Activated naive CD8-positive, alpha-beta T cell treated with anti-CD3 and anti-CD28 coated beads, Interleukin-2, amount 50 U/mL, for 16 hours (primary cell): ENCODE results near the gene ADIPOR2.
"Not testable (repeated sequence)": the region's sequence is repeated elsewhere in the genome, so short reads cannot be mapped to it uniquely, and the experiment has no call there.

Experiments
- DNase-seq: peaks from one replicate; pipeline ENCODE4 v3.0.0-alpha.2; 2020; ENCODE audit warnings: low read depth, low spot score

ADIPOR2 gene

DNA sequence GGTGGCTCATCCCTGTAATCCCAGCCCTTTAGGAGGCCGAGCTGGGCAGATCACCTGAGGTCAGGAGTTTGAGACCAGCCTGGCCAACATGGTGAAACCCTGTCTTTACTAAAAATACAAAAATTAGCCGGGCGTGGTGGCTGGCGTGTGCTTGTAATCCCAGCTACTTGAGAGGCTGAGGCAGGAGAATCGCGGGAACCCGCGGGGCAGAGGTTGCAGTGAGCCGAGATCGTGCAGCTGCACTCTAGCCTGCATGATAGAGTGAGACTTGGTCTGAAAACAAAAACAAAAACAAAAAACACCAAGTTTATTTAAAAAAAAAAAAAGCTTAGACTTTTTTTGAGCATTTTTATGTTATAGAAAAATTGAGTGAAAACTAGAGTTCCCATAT, 40.8 kb downstream of the ADIPOR2 start:
- not testable (repeated sequence) for DNase-seq

DNA sequence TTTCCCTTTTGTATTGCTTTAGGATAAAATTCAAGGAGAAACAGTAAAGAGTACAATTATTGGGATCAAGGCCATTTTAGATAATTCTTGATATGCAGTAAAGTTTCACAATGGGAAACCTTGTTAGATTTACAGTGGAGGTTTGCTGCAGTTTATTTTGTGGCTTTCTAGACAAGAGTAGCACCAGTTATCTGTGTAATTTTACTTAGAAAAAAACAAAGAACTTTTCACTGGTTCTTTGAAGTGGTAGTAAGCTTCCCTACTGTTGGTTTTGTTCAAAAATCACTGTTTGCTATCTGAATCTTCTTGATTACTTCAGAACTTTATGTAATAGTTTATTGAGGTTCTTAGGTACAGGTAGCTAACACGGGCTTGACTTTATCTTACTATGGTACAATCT, 42.0 kb downstream of the ADIPOR2 start:
- DNase-seq = no peak

DNA sequence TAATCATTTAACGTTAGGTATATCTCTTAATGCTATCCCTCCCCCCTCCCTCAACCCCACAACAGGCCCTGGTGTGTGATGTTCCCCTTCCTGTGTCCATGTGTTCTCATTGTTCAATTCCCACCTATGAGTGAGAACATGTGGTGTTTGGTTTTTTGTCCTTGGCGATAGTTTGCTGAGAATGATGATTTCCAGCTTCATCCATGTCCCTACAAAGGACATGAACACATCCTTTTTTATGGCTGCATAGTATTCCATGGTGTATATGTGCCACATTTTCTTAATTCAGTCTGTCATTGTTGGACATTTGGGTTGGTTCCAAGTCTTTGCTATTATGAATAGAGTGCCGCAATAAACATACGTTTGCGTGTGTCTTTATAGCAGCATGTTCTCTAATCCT, 42.8 kb downstream of the ADIPOR2 start:
- DNase-seq = not testable (repeated sequence)

DNA sequence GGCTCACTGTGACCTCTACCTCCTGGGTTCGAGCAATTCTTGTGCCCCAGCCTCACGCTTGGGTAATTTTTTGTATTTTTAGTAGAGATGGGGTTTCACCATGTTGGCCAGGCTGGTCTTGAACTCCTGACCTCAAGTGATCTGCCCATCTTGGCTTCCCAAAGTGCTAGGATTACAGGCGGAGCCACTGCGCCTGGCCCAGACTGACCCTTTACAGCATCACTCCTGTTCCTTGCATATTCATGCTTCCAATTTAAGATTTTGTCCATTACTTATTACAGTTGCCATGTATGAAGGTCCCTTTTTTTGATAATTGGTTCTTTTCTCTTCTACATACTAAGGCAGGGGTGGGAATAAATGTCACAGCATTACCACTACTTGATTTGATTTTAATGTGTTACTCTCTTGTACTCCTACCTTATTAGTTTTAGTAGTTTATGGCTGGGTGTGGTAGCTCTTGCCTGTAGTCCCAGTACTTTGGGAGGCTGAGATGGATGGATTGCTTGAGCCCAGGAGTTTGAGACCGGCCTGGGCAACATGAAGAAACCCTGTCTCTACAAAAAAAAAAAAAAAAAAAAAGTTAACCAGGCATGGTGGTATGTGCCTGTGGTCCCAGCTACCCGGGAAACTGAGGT, 46.9 kb downstream of the ADIPOR2 start:
- no peak for DNase-seq

DNA sequence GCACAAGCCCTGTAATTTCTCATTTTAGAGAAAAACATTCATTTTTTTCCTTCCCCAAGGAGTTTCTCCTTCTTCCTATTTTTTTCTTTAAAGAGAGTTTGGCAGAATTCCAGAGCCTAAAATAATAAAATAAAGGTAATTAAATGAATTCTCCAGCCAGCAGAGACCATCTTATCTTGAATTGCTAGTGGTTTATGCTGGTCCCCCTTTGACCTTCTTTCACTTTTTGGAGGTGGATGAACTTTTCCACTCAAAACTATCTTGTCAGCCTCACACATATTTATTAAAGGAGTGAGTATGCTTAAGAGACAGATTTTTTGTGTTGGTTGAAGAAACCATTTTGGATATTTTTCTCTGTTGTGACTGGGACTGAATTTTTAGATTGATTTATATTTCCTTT, 47.6 kb downstream of the ADIPOR2 start:
- no peak for DNase-seq

DNA sequence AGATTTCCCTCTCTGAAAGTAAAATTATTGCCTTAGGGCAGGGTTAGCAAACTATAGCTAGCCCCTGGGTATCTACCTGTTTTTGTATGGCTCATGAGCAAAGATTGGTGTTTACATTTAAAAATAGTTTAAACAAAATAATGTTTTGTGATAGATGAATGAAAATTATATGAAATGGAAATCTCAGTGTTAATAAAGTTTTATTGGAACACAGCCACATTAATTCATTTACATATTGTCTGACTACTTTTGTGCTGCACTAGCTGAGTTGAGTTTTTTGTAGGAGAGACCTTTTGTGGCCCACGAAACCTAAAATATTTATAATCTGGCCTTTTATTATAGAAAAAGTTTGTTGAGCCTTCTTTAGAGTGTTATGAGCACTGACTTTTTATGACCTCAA, 48.5 kb downstream of the ADIPOR2 start:
- no peak for DNase-seq

DNA sequence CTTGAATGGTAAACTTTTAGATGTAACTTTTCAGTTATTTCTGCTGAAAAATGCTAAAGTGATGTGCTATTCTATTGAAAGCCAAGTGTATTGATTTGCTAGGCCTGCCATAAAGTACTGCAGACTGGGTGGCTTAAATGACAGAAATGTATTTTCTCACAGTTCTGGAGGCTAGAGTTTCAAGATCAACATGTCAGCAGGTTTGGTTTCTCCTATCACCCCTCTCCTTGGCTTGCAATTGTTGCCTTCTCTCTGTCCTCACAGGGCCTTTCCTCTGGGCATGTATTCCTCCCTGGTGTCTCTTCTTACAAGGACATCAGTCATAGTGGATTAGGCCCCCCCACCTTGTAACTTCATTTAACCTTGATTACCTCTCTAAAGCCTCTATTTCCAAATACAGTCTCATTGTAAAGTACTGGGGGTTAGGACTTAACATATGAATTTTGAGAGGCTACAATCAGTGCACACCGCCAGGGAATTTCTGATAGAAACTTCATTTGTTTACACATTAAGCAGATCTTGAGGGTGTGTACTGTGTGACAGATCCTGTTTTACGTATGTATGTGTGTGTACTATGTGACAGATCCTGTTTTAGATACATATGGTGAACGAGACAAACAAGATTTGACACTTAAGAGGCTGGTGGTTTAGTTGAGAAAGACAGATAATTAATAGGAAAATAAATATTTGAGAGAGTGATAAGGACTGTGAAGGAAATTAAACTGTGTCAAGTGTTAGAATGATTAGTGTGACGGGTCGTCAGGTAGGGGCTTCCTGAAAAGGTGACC, 49.5 kb downstream of the ADIPOR2 start:
- no peak for DNase-seq

DNA sequence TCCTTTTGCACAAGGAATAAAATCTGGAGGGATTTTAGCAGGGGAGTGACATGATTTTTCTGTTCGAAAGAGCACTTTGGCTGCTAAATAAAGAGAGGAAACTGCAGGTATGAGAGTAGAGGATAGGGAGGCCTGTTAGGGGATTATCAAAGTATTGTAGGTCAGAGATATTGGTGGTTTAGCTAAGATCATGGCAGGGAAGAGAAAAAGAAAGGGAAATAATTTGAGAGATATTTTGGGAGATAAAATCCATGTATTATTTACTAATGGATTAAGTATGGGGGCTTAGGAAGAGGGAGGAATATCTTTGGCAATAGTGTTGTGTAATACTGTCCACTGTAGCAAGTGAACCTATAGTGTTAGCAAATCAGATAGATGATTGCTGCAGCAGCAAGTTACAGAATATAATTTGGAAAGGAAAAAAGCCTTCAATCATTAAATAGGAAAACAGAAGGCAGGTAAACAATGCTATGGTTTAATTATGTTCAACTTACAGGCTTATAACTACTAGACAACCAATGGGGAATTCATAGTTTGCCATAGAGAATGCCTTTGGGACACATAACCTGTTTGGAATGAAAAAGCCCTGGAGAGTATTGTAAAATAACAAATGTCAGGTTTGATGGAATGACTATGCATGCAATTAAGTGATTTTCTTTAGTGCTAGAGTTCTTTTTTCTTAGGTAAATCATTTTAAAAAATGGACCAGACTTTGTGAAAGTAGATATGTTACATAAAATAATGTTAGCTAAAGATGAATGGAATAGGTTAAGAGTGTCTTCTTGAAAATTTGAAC, 50.5 kb downstream of the ADIPOR2 start:
- no peak for DNase-seq

DNA sequence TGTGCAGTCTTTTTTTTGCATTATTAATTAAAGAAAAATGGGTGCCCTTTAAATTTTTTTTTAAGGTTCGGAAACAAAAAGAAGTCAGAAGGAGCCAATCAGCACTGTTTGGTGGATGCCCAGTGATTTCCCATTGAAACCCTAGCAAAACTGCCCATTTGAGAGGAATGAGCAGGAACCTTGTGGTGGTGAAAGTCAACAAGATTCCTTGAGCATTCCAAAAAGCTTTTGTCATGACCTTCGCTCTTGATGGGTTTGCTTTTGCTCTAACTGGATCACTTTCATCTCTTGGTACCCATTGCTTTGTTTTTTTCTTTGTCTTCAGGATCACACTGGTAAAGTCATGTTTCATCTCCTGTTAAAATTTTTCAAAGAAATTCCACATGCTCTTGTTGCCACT, 54.1 kb downstream of the ADIPOR2 start:
- no peak for DNase-seq

DNA sequence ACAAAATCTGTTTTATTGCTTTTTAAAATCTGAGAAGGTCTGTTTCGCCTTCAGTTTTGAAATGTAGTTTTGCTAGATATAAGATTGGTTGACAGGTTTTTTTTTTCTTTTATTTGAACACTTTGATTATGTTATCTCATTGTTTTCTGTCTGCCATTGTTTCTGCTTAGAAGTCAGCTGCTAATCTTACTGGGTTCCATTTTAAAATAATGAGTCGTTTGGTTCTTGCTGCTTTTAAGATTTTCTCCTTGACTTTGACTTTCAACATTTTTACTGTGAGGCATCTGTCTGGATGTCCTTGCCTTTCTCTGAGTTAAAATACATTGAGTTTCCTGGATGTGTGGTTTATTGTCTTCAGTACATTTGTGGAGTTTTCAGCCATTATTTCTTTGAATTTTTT, 56.7 kb downstream of the ADIPOR2 start:
- DNase-seq = no peak

DNA sequence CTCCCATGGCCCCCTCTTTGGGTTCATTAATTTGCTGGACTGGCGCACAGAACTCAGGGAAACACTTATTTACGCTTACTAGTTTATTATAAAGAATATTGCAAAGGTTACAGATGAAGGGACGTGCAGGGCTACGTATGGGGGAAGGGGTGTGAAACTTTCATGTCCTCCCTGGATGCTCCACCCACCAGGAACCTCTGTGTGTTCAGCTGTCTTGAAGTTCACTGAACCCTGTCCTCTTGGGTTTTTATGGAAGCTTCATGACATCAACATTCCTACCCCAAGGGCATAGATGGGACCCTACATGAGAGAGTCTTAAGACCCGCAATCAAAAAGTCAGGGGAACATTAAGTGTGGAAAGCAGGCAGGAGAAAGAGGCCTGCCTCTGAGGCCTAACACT, 58.1 kb downstream of the ADIPOR2 start:
- no peak for DNase-seq

DNA sequence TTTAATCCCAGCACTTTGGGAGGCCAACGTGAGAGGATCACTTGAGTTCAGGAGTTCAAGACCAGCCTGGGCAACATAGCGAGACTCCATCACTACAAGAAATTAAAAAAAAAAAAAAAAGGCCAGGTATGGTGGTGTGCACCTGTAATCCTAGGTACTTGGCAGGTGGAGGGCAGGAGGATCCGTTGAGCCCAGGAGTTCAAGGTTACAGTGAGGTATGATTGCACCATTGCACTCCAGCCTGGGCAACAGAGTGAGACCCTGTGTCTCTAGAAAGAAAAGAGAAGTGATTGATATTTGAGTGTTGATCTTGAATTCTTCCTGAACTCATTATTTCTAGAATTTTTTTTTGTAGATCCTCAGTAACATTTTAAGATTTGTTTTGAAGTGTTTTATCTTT, 59.4 kb downstream of the ADIPOR2 start:
- DNase-seq = no peak

DNA sequence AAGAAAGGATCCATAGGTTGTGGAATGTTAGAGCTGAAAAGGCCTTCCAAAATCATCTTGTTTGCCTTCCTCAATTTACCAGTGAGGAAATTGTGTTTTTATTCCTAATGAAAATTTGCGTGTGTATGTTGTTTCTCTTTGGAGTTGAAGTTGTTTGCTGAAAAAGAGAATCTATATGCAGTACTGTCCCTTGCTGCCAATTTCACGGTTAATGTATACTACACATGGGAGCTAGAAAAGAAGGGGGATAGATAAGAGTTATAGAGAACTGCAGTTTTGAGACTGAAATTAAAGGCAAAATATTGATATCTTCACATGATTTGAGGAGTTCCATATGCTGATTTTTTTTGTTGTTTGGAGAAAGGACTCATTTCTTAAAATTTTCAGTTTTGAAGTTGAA, 67.5 kb downstream of the ADIPOR2 start:
- no peak for DNase-seq

DNA sequence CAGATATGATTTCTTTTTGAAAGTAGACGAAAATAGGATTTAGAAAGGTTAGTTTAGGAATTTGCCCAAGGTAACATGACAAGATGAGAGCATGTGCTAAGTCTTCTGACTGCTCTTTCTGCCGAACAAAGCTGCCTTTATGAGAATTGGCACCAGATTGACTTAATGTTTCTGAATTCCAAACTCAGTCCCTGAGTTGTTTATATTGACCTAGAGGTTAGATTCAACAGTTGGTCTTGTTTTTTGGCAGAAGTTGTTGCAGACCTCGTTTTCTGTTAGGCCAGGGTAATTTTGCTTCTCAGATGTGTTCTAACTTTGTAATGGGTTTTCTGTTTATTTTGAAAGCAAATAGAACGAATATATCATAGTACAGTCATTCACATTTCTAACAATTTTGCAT, 68.0 kb downstream of the ADIPOR2 start:
- DNase-seq = no peak

DNA sequence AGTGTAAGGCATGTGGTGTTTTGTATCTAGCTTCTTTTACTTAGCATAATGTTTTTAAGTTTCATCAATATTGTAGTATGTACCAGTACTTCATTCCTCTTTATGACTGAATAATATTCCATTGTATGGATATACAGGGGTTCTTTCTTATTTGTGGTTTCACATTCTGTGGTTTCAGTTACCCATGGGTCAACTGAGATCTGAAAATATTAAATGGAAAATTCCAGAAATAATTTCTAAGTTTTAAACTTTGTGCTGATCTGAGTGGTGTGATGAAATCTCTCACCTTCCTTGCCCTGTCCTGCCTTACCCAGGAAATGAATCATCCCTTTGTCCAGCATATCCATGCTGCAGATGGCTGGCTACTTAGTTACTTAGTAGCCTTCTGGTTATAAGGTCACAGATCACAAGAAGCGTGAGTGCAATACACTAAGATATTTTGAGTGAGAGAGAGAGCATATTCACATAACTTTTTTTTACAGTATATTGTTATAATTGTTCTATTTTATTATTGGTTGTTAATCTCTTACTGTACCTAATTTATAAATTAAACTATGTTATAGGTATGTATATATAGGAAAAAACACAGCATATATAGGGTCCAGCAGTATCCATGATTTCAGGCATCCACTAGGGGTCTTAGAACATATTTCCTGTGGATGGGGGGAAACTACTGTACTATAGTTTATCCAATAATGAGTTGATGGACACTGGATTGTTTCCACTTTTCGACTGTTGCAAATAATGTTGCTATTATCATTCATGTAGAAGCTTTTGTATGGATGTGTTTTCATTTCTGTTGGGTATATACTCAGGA, 69.9 kb downstream of the ADIPOR2 start:
- DNase-seq = no peak

DNA sequence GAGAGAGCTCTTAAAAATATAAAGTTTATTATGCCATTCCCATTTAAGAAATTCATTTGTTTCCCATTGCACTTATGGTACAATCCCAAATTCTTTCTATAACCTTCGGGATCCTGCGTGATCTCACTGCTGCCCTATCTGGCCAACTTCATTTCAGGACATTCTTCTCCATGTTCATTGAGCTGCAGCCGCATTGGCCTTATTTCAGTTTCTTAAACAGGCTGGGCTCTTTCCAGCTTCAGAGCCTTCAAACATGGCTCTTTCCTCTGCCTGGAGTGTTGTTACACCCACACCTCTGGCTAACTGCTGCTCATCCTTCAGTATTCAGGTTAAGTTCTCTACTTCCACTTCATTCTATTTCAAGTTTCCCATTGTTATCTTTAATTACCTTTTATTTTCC, 71.0 kb downstream of the ADIPOR2 start:
- no peak for DNase-seq

DNA sequence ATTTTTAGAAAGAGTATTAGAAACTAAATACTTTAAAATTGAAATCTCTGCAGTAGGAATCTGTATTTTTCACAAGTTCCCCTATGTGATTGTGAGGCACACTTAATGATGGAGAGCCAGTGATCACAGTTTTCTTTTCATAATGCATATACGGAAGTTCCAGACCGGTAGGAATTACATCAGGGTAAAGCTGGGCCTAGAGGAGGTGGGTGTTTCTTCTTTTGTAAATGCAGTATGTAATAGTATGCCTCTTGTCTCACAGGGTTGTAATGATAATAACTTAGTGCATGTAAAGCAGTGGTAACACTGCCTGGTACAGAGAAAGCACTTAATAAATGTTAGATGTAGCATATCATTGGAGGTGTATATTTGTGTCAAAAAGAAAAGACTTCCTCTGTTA, 72.3 kb downstream of the ADIPOR2 start:
- DNase-seq = no peak

DNA sequence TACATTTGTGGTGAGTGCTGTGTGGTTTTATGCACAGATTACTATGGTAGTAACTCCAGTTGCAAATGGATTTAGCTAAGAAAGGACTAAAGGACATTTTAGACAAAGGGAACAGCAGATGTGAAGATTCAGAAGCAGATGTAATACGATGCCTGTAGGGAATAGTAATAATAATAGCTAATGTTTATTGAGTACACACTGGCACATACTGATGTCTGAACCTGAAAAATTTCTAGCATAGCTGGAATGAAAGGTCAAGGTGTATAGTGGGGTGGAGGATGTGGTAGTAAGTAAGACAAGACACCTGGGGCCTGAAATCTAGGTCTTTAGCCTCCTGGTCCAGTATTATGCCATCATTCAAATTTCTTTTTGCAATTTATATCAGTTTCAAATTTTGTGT, 75.2 kb downstream of the ADIPOR2 start:
- DNase-seq = no peak

DNA sequence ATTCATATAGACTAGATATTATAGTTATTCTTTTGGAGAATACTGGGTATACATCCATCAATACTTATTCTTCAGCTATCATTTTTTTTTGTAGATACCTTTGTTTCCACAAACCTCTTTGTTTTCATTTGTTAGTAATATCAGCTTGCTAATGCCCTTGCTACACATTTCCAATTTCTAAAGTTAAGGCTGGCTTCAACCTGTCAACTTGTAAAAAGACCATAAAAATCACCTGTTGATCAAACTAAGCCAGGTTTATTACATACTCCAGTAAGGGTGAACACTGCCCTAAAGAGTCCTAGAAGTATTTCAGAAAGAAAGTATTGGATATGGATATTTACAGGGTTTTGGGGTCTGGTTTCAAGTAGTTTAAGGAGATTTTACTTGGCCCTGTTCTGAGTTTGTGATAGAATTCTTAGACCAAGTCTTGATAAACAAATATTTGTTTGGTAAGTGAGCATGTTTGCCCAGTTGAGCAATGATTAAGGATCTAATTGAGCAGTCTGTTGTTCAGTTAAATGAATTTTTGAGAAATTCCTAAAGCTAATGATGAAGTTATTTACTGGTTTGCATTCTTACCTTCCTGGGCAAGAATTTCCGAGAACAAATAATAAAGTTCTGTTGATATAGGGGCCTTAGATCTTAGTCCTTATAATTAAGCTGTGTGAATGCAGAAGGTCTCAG, 76.7 kb downstream of the ADIPOR2 start:
- no peak for DNase-seq

DNA sequence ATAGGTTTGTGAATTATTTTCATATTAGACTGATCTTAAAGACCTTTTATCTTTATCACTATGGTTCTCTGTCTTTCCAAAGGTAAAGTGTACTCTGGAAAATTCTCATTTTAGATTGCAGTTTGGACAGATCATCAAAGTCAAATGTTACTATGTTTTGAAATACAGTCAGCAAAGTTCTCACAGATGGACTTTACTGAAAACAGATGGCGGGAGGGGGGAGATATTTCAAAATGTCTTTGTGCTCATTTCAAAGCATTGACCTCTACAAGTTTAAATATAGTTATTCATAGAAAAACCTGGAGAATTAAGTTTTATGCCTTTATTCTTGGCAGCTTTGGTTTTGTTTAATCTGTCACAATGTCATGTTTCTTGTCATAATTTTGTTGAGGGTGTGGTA, 77.7 kb downstream of the ADIPOR2 start:
- no peak for DNase-seq

DNA sequence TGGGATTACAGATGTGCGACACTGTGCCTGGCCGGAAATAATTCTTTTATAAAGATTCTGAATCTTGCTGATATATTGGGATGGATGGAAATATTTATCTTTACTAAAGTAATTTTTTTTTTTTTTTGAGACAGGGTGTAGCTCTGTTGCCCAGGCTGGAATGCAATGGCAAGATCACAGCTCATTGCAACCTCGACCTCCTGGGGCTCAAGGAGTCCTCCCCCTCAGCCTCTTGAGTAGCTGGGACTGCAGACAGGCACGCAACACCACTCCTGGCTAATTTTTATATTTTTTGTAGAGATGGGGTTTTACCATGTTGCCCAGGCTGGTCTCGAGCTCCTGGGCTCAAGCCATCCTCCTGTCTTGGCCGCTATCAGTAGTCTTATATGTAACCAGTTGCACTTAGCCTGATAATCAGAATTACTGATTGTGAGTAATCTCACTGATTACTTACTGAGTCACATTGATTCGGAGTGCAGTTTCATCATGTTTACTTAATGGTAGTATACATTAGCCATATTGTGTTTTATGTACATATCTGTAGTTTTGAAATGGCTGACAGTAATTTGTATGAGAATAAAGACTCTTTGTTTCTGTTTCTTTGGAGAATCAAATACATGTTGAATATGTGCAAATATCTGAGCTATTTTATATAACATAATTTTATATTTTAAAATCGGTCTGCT, 79.1 kb downstream of the ADIPOR2 start:
- DNase-seq = no peak
